Endothelial cell (in vitro differentiated cells): ENCODE results near the gene KRT38. TPM values are rescaled to one million over a fixed set of nuclear protein-coding genes. Genes with fewer than 3 reads are reported as not detected.

Experiments
- DNase-seq: peaks from one replicate; pipeline ENCODE4 v3.0.0; 2021; ENCODE audit warnings: low spot score
- H3K27ac Mint-ChIP-seq: one replicate; pipeline ENCODE4 v1.8.0; 2021; ENCODE audit warnings: mixed read lengths, inconsistent platforms; ENCODE audit not compliant: unreplicated experiment
- H3K27me3 Mint-ChIP-seq: one replicate; pipeline ENCODE4 v1.8.0; 2021; ENCODE audit warnings: mild to moderate bottlenecking, moderate library complexity, mixed read lengths, inconsistent platforms; ENCODE audit not compliant: unreplicated experiment
- H3K36me3 Mint-ChIP-seq: one replicate; pipeline ENCODE4 v1.8.0; 2021; ENCODE audit warnings: mild to moderate bottlenecking, low read depth, mixed read lengths, inconsistent platforms; ENCODE audit not compliant: unreplicated experiment
- H3K4me1 Mint-ChIP-seq: one replicate; pipeline ENCODE4 v1.8.0; 2021; ENCODE audit warnings: mild to moderate bottlenecking, mixed read lengths, inconsistent platforms; ENCODE audit not compliant: unreplicated experiment
- H3K4me3 Mint-ChIP-seq: one replicate; pipeline ENCODE4 v1.8.0; 2021; ENCODE audit warnings: mild to moderate bottlenecking, mixed read lengths, inconsistent platforms; ENCODE audit not compliant: unreplicated experiment
- H3K9me3 Mint-ChIP-seq: one replicate; pipeline ENCODE4 v1.8.0; 2021; ENCODE audit warnings: mixed read lengths, inconsistent platforms; ENCODE audit not compliant: unreplicated experiment
- total RNA-seq: library from RNA; stranded (reverse); fragmentation: NEBNext Ultra II Directional; extraction: Animal tissue kit (Norgen Biotek cat#: 25700); gene quantifications from one replicate; pipeline ENCODE4 v1.2.1, GENCODE V29; 2021; ENCODE audit not compliant: unreplicated experiment
- TF ChIP-seq, protein P1 (sequence below): fragments of 200-600 bp; sonication (generic); IDR thresholded peaks from one replicate; pipeline ENCODE4 v1.5.0; 2021; ENCODE audit warnings: antibody characterized with exemption; ENCODE audit not compliant: unreplicated experiment

Gene KRT38
- total RNA-seq, 1 donor from 2014 or later = not detected

GRCh38 chr17:41387670-41388069 lies 53.1 kb downstream of the KRT38 start:
- Mint-ChIP-seq H3K9me3 (no peaks in the 10 kb centered on the region), H3K27me3 (peaks cover 2% of the 10 kb centered on the region), H3K27ac (no peak overlapping the region), H3K4me3 (no peak overlapping the region), H3K36me3 (no peaks in the 10 kb centered on the region), H3K4me1 (no peaks in the 10 kb centered on the region)
- TF ChIP-seq, protein P1, sequence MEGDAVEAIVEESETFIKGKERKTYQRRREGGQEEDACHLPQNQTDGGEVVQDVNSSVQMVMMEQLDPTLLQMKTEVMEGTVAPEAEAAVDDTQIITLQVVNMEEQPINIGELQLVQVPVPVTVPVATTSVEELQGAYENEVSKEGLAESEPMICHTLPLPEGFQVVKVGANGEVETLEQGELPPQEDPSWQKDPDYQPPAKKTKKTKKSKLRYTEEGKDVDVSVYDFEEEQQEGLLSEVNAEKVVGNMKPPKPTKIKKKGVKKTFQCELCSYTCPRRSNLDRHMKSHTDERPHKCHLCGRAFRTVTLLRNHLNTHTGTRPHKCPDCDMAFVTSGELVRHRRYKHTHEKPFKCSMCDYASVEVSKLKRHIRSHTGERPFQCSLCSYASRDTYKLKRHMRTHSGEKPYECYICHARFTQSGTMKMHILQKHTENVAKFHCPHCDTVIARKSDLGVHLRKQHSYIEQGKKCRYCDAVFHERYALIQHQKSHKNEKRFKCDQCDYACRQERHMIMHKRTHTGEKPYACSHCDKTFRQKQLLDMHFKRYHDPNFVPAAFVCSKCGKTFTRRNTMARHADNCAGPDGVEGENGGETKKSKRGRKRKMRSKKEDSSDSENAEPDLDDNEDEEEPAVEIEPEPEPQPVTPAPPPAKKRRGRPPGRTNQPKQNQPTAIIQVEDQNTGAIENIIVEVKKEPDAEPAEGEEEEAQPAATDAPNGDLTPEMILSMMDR = no peak
- DNase-seq = no peak

DNA sequence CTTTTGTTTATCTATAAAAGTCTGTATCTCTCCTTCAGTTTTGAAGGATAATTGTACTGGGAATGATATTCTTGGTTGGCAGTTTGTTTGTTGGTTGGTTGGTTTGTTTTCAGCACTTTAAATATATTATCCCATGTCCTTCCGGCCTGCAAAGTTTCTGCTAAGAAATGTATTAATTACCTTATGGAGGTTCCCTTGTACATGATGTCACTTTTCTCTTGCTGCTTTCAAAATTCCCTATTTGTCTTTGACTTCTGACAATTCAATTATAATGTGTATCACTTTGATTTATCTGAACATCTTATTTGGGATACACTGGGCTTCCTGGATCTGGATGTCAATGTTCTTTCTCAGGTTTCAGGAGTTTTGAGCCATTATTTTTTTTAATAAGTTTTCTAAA lies 54.6 kb downstream of the KRT38 start:
- Mint-ChIP-seq H3K9me3 (no peaks in the 10 kb centered on the region), H3K4me3 (no peak overlapping the region), H3K27ac (no peak overlapping the region), H3K27me3 (no peaks in the 10 kb centered on the region), H3K4me1 (no peaks in the 10 kb centered on the region), H3K36me3 (no peaks in the 10 kb centered on the region)
- no peak for DNase-seq
- TF ChIP-seq, protein P1 = no peak

Other genes starting within 250 kb of the KRT38 start
- gene KRTAP9-2, start 214.3 kb downstream of the KRT38 start, total RNA-seq = not detected
- not detected for gene KRTAP9-3, start 208.5 kb downstream of the KRT38 start, total RNA-seq
- not detected for gene KRTAP9-8, start 203.0 kb downstream of the KRT38 start, total RNA-seq
- not detected for gene KRTAP9-4, start 191.3 kb downstream of the KRT38 start, total RNA-seq
- not detected for gene KRTAP9-9, start 185.6 kb downstream of the KRT38 start, total RNA-seq
- gene KRTAP9-6, start 175.6 kb downstream of the KRT38 start, total RNA-seq = not detected
- not detected for gene KRTAP9-7, start 165.3 kb downstream of the KRT38 start, total RNA-seq
- gene KRTAP29-1, start 138.1 kb downstream of the KRT38 start, total RNA-seq = not detected
- not detected for gene KRTAP16-1, start 131.7 kb downstream of the KRT38 start, total RNA-seq
- not detected for gene KRTAP17-1, start 125.3 kb downstream of the KRT38 start, total RNA-seq
- not detected for gene KRT33A, start 90.2 kb downstream of the KRT38 start, total RNA-seq
- gene KRT33B, start 71.2 kb downstream of the KRT38 start, total RNA-seq = not detected
- not detected for gene KRT34, start 58.7 kb downstream of the KRT38 start, total RNA-seq
- gene KRT31, start 43.4 kb downstream of the KRT38 start, total RNA-seq = not detected
- not detected for gene KRT37, start 16.4 kb downstream of the KRT38 start, total RNA-seq
- gene KRT32, start 26.4 kb upstream of the KRT38 start, total RNA-seq = not detected
- gene KRT35, start 40.2 kb upstream of the KRT38 start, total RNA-seq = not detected
- gene KRT36, start 48.9 kb upstream of the KRT38 start, total RNA-seq = not detected
- gene KRT13, start 64.6 kb upstream of the KRT38 start, total RNA-seq = not detected
- gene KRT15, start 77.9 kb upstream of the KRT38 start, total RNA-seq = not detected
- gene KRT19, start 87.3 kb upstream of the KRT38 start, total RNA-seq = 4.5 TPM
- gene KRT9, start 131.1 kb upstream of the KRT38 start, total RNA-seq = not detected
- gene KRT14, start 145.9 kb upstream of the KRT38 start, total RNA-seq = not detected
- gene KRT16, start 171.8 kb upstream of the KRT38 start, total RNA-seq = not detected
- not detected for gene KRT17, start 183.6 kb upstream of the KRT38 start, total RNA-seq
- 569 TPM for gene EIF1, start 247.9 kb upstream of the KRT38 start, total RNA-seq